AG09319 (cell line): ENCODE measurements around the gene SLC50A1.
A peak's percentile ranks its signal among the peaks of the same experiment; 100 is the strongest.

ENCODE experiments used
- DNase-seq: peaks from one replicate; pipeline ENCODE4 v3.0.0-alpha.2; 2010; ENCODE audit warnings: low read depth; ENCODE audit errors: extremely low read depth
- TF ChIP-seq, protein P1 (sequence below): IDR thresholded peaks from 2 replicates; pipeline ENCODE4 v1.5.1; 2011; ENCODE audit warnings: low read depth, mild to moderate bottlenecking, inconsistent platforms, low read length, moderate library complexity

SLC50A1 gene, protein sequence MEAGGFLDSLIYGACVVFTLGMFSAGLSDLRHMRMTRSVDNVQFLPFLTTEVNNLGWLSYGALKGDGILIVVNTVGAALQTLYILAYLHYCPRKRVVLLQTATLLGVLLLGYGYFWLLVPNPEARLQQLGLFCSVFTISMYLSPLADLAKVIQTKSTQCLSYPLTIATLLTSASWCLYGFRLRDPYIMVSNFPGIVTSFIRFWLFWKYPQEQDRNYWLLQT

DNA sequence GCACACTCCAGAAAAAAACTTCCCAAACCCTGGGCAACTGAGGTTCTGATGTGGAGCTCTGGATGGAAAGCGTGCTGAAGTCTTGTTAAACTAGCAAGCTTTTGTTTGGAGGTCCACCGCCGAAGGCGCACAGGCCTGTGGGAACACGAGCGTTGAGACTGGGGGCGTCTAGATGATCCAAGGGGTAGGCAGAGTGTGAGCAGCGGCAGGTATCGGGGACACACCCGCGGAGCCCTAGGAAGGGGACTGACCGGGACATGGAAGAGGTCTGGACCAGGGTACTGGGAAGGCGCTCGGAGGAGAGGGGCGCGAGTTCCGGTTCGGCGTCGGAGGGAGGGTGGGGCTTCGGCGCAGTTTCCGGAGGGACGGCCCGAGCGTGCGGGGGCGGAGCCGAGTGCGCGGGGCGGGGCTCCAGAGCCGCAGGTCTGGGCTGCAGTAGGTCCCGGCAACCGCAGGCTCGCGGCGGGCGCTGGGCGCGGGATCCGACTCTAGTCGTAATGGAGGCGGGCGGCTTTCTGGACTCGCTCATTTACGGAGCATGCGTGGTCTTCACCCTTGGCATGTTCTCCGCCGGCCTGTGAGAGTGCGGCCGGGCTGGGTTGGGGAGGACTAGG is at the start of gene SLC50A1:
TSS of gene SLC50A1 (plus strand) at position 438 of the 614 bp plus-strand sequence. CDS start at position 498, 60 bp downstream.
- TF ChIP-seq, protein P1, sequence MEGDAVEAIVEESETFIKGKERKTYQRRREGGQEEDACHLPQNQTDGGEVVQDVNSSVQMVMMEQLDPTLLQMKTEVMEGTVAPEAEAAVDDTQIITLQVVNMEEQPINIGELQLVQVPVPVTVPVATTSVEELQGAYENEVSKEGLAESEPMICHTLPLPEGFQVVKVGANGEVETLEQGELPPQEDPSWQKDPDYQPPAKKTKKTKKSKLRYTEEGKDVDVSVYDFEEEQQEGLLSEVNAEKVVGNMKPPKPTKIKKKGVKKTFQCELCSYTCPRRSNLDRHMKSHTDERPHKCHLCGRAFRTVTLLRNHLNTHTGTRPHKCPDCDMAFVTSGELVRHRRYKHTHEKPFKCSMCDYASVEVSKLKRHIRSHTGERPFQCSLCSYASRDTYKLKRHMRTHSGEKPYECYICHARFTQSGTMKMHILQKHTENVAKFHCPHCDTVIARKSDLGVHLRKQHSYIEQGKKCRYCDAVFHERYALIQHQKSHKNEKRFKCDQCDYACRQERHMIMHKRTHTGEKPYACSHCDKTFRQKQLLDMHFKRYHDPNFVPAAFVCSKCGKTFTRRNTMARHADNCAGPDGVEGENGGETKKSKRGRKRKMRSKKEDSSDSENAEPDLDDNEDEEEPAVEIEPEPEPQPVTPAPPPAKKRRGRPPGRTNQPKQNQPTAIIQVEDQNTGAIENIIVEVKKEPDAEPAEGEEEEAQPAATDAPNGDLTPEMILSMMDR, result no peak
- peak; percentile 83 for DNase-seq

DNA sequence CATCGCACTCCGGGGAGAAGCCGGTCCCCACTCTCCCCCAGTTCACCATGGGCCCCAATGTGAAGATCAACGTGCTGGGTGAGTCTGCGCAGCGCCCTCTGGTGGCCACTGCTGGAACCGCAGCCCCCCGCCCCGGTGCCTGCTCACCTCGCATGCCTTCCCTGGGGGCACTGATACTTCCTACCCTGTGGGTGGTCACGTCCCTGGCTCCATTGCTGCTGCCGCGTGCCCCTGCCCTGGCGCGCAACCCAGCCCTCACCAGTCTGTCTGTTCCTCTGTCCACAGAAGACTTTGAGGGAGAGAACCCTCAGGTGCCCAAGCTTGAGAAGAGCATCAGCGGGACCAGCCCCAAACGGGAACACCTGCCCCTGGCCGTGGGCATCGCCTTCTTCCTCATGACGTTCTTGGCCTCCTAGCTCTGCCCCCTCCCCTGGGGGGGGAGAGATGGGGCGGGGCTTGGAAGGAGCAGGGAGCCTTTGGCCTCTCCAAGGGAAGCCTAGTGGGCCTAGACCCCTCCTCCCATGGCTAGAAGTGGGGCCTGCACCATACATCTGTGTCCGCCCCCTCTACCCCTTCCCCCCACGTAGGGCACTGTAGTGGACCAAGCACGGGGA is 49.4 kb upstream of the SLC50A1 start:
- TF ChIP-seq, protein P1, result peak; percentile 87
- DNase-seq, result no peak

DNA sequence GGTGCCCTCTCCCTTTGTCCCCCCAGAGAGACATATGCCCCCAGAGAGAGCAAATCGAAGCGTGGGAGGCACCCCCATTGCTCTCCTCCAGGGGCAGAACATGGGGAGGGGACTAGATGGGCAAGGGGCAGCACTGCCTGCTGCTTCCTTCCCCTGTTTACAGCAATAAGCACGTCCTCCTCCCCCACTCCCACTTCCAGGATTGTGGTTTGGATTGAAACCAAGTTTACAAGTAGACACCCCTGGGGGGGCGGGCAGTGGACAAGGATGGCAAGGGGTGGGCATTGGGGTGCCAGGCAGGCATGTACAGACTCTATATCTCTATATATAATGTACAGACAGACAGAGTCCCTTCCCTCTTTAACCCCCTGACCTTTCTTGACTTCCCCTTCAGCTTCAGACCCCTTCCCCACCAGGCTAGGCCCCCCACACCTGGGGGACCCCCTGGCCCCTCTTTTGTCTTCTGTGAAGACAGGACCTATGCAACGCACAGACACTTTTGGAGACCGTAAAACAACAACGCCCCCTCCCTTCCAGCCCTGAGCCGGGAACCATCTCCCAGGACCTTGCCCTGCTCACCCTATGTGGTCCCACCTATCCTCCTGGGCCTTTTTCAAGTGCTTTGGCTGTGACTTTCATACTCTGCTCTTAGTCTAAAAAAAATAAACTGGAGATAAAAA is 48.7 kb upstream of the SLC50A1 start:
- TF ChIP-seq, protein P1, result no peak
- no peak for DNase-seq

DNA sequence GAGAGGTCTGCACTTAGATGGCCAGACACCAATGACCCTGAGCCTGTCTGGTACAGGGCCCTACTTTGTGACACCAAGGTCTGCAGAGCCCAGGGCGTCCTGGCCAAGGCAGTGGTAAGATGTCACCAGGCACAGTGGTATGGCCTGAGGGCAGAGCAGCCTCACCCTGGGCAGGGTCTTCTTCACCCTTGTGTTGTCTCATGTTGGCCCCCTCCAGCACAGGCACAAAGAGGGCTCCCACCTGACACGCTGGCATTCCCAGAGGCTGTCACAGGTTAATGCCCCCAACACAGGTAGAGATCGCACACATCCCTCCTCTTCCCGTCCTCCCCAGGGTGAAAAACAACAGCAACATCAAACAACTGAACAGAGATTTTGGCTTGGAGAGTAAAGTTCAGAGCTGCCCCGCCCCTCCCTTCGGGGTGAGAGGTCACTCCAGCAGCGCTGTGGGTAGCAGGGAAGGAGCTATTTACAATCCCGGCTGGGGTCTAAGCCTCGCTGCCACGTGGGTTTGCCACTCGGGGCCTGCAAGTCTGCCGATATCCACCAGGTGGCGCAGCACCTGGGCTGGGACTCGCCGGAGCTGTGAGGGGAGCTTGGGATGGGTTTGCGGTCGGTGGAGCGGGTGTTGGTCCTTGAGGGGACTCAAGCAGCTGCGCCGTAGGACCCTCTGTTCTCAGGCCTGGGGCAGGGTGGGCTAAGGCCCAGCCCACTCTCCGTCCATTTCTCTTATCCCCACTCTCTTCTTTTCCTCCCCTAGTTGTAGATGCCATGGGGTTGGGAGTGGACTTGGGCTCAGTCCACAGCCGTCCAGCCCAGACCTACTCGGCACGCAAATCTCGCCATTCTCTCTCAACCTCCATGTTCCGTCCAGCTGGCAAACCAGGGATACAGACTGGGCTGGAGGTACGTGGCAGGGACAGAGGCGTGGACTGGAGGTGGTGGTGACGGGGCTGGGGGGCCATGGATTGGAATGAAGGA is 44.3 kb upstream of the SLC50A1 start:
- TF ChIP-seq, protein P1, result peak; percentile 98
- DNase-seq, result no peak

DNA sequence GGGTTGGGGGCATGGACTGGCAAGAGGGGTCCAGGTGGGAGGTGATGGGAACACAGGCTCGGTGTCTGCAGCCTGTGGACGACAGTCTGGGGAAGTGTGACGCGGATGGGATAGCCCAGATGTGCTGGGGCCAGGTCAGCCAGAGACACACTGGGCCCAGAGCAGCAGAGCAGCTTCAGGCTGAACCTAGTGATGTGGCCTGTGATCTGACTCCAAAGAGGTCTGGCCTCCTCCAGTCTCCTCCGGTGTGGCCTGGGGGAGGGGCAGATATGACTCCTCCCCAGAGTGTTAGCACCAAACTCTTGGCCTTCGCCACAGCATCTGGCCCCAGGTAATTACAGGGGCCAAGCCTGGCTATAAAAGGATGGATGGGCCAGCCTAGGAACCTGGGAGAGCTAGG is 43.5 kb upstream of the SLC50A1 start:
- TF ChIP-seq, protein P1, result no peak

DNA sequence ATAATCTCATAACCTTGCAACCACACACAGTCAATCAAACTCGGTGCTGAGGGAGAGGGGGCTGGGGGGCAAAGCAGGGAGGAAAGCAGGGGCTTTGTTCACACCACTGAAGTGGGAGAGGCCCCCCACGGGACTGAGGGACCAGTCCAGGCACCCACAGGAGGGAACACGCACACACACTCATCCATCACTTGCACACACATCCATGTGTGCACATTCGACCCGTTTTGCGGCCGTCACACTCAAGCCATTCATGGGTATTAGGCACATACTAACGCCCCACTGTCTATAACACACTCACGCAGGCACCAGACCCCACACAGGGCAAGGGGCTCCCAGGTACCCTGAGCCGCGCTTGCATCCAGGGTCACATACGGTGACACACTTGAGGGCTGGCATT is 43.0 kb upstream of the SLC50A1 start:
- TF ChIP-seq, protein P1, result no peak
- DNase-seq, result no peak

More for the DNA sequence above, 43.5 kb upstream of the SLC50A1 start:
- DNase-seq, result no peak
